AG08396 (cell line): ENCODE measurements around the gene ZNF630.
A peak's percentile ranks its signal among the peaks of the same experiment; 100 is the strongest.
"Not testable (repeated sequence)": the region's sequence is repeated elsewhere in the genome, so short reads cannot be mapped to it uniquely, and the experiment has no call there.

Experiments used
- DNase-seq: peaks from one replicate; pipeline ENCODE4 v3.0.0; 2012; ENCODE audit warnings: low spot score, mixed read lengths

ZNF630 gene

GRCh38 chrX:48071064-48071985 is at the start of gene ZNF630:
ZNF630 (minus strand) TSS chrX:48071640; CDS start chrX:48066886, 4,754 bp downstream.
- DNase-seq = peak; percentile 47

GRCh38 chrX:48107717-48108116 is 36.3 kb upstream of the ZNF630 start:
- DNase-seq = no peak

GRCh38 chrX:48102874-48103374 is 31.5 kb upstream of the ZNF630 start:
- no peak for DNase-seq

GRCh38 chrX:48101443-48101842 is 30.0 kb upstream of the ZNF630 start:
- no peak for DNase-seq

GRCh38 chrX:48092558-48092957 is 21.1 kb upstream of the ZNF630 start:
- DNase-seq = not testable (repeated sequence)

- no peak for DNase-seq
Measured at GRCh38 chrX:48090123-48090522, 18.7 kb upstream of the ZNF630 start.

GRCh38 chrX:48086082-48086481 is 14.6 kb upstream of the ZNF630 start:
- DNase-seq = no peak

GRCh38 chrX:48083706-48084105 is 12.3 kb upstream of the ZNF630 start:
- no peak for DNase-seq

GRCh38 chrX:48083212-48083611 is 11.8 kb upstream of the ZNF630 start:
- DNase-seq = peak; percentile 75

GRCh38 chrX:48076343-48076742 is 4.9 kb upstream of the ZNF630 start:
- no peak for DNase-seq

GRCh38 chrX:48071986-48072605 is 656 bp upstream of the ZNF630 start:
- no peak for DNase-seq

- no peak for DNase-seq
Measured at GRCh38 chrX:48068096-48068887, 3.1 kb downstream of the ZNF630 start.

GRCh38 chrX:48064261-48064660 is 7.2 kb downstream of the ZNF630 start:
- no peak for DNase-seq

GRCh38 chrX:48059296-48059639 is 12.2 kb downstream of the ZNF630 start:
- no peak for DNase-seq

GRCh38 chrX:48058621-48059295 is 12.7 kb downstream of the ZNF630 start:
- no peak for DNase-seq

- no peak for DNase-seq
Measured at GRCh38 chrX:48046846-48047245, 24.6 kb downstream of the ZNF630 start.

- no peak for DNase-seq
Measured at GRCh38 chrX:48045410-48046311, 25.8 kb downstream of the ZNF630 start.

- no peak for DNase-seq
Measured at GRCh38 chrX:48043056-48043455, 28.4 kb downstream of the ZNF630 start.

- DNase-seq = no peak
Measured at GRCh38 chrX:48035891-48036290, 35.5 kb downstream of the ZNF630 start.

- DNase-seq = not testable (repeated sequence)
Measured at GRCh38 chrX:48030641-48031173, 40.7 kb downstream of the ZNF630 start.
